ENCODE data around the gene OTOGL.

The OTOGL gene

DNA sequence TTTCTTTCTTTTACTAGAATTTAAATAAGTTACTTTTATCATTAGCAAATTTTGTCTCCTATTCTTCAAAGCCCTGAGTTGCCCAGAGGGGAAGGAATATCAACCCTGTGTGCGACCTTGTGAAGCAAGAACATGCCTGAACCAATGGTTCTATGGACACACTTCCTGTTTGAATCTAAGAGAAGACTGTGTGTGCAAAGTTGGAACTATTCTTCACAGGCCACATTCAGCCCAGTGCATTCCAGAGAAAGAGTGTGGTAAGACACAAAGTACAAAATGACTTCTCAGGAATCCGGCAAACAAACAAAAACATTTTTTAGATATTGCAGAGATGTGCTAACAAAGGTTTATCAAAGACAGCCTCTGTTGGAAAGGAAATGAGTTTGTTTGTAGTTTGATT, 253.9 kb downstream of the OTOGL start:
- TF ChIP-seq, protein P1, sequence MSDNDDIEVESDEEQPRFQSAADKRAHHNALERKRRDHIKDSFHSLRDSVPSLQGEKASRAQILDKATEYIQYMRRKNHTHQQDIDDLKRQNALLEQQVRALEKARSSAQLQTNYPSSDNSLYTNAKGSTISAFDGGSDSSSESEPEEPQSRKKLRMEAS (IDR thresholded peaks at IDR 0.05; ENCODE audit: low read depth, low read length), result no peak
- TF ChIP-seq, protein P2, sequence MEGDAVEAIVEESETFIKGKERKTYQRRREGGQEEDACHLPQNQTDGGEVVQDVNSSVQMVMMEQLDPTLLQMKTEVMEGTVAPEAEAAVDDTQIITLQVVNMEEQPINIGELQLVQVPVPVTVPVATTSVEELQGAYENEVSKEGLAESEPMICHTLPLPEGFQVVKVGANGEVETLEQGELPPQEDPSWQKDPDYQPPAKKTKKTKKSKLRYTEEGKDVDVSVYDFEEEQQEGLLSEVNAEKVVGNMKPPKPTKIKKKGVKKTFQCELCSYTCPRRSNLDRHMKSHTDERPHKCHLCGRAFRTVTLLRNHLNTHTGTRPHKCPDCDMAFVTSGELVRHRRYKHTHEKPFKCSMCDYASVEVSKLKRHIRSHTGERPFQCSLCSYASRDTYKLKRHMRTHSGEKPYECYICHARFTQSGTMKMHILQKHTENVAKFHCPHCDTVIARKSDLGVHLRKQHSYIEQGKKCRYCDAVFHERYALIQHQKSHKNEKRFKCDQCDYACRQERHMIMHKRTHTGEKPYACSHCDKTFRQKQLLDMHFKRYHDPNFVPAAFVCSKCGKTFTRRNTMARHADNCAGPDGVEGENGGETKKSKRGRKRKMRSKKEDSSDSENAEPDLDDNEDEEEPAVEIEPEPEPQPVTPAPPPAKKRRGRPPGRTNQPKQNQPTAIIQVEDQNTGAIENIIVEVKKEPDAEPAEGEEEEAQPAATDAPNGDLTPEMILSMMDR (IDR thresholded peaks at IDR 0.05; ENCODE audit: low read depth, low read length), result no peak
- TF ChIP-seq POLR2A (IDR thresholded peaks at IDR 0.05; ENCODE audit: extremely low read depth, insufficient read length), result no peak
- TF ChIP-seq MYC (IDR thresholded peaks at IDR 0.05; ENCODE audit: low read depth, low read length), result no peak
- no peak for DNase-seq (ENCODE audit: low read depth)
- no peak overlapping the region for H3K4me3 ChIP-seq (ENCODE audit: low read depth, low read length)

DNA sequence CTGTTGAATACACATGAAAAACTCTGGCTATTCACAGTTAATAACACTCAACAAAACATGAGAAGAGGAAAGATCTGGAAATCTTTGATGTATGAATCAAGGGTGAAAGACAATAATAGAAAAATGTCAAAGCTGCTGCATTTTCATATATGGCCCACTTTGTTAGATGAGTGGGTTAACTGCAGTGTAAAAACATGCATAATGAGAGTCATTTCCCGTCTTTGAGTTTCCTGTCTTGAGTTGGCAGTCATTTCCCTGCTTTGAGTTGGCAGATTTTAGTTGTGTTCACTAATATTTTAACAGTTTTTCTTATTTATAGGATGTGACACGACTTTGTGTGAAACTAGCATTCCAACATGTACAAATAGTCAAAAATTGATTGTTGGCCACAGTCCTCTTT, 256.8 kb downstream of the OTOGL start:
- no peak overlapping the region for H3K4me3 ChIP-seq (ENCODE audit: low read depth, low read length)
- DNase-seq (ENCODE audit: low read depth), result no peak
- TF ChIP-seq POLR2A (IDR thresholded peaks at IDR 0.05; ENCODE audit: extremely low read depth, insufficient read length) (no peak), MYC (IDR thresholded peaks at IDR 0.05; ENCODE audit: low read depth, low read length) (no peak)
- TF ChIP-seq, protein P1 (IDR thresholded peaks at IDR 0.05; ENCODE audit: low read depth, low read length), result no peak
- TF ChIP-seq, protein P2 (IDR thresholded peaks at IDR 0.05; ENCODE audit: low read depth, low read length), result no peak

DNA sequence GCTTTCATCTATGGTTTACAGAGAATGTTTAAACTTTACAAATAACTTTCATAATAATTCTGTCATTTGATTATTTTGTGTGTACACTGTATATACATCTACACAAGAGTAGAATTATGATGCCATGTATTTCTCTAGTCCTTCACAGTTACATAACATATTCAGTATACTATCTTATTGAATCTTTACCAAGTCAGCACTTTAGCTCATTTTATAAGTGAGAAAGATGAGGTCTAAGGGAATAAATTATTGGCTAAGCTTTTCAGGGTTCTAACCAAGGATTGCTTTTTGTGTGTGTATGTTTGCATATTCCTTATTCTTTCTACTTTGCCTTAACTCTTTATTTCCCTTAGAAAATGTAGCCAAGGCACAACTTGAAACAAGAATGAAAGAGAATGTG, 260.4 kb downstream of the OTOGL start:
- TF ChIP-seq MYC (IDR thresholded peaks at IDR 0.05; ENCODE audit: low read depth, low read length), result no peak
- no peak for TF ChIP-seq POLR2A (IDR thresholded peaks at IDR 0.05; ENCODE audit: extremely low read depth, insufficient read length)
- TF ChIP-seq, protein P1 (IDR thresholded peaks at IDR 0.05; ENCODE audit: low read depth, low read length), result no peak
- TF ChIP-seq, protein P2 (IDR thresholded peaks at IDR 0.05; ENCODE audit: low read depth, low read length), result no peak
- no peak overlapping the region for H3K4me3 ChIP-seq (ENCODE audit: low read depth, low read length)
- DNase-seq (ENCODE audit: low read depth), result no peak

DNA sequence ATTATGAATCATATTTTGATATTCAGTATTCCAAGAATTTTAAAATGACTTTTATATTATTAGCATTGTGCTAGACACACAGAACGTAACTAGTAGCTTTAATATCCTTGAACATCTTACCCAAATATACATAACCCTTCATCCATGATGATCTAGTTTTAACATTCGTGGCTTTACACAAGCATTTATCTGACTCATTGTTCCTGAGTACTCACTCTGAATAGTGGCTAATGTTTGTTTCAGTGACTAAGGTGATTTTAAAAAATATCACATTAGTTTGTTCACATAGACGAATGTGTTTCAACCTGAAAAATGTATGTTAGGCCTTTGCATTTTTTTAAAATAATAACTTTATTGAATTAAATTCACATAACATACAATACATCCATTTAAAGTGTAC, 264.7 kb downstream of the OTOGL start:
- TF ChIP-seq MYC (IDR thresholded peaks at IDR 0.05; ENCODE audit: low read depth, low read length), result no peak
- TF ChIP-seq, protein P1 (IDR thresholded peaks at IDR 0.05; ENCODE audit: low read depth, low read length), result no peak
- TF ChIP-seq, protein P2 (IDR thresholded peaks at IDR 0.05; ENCODE audit: low read depth, low read length), result no peak
- no peak for TF ChIP-seq POLR2A (IDR thresholded peaks at IDR 0.05; ENCODE audit: extremely low read depth, insufficient read length)
- H3K4me3 ChIP-seq (ENCODE audit: low read depth, low read length), result no peak overlapping the region
- no peak for DNase-seq (ENCODE audit: low read depth)

DNA sequence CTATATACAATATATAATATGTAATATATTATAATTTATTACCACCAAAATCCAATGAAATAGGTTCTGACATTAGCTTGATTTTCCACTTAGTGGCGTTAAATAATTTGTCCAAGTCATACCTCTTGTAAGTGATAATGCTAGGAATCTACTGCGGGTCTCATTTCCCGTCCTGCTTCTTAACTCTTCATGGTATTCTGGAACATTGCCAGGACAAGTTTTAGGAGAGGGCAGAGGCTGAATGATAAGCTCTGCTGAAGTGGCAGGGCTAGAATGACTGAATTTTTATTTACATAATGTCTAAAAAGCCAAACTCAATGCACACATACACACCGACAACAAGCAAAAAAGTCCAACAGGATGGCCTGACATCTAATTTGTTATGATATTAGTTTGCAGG, 274.3 kb downstream of the OTOGL start:
- no peak for DNase-seq (ENCODE audit: low read depth)
- H3K4me3 ChIP-seq (ENCODE audit: low read depth, low read length), result no peak overlapping the region
- TF ChIP-seq, protein P1 (IDR thresholded peaks at IDR 0.05; ENCODE audit: low read depth, low read length), result no peak
- TF ChIP-seq MYC (IDR thresholded peaks at IDR 0.05; ENCODE audit: low read depth, low read length), result no peak
- TF ChIP-seq, protein P2 (IDR thresholded peaks at IDR 0.05; ENCODE audit: low read depth, low read length), result no peak
- TF ChIP-seq POLR2A (IDR thresholded peaks at IDR 0.05; ENCODE audit: extremely low read depth, insufficient read length), result no peak

DNA sequence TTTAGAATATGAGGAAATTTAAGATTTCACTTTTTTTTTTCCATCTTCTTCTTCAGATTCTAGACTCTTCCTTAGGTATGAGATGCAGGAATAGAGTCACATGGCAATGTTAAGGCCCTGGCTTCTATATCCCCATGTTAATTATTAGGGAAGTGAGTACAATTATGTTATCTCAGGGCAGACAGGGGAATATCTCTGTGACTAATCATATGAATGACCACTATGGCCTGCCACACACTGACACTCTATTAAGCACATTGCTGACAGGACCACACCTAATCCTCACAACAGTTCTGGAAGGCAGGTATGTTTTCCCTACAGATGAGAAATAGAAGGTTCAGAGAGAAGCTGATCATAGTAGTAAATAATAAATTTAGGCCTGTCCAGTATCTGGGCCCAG, 275.3 kb downstream of the OTOGL start:
- TF ChIP-seq POLR2A (IDR thresholded peaks at IDR 0.05; ENCODE audit: extremely low read depth, insufficient read length), result no peak
- TF ChIP-seq, protein P2 (IDR thresholded peaks at IDR 0.05; ENCODE audit: low read depth, low read length), result no peak
- TF ChIP-seq MYC (IDR thresholded peaks at IDR 0.05; ENCODE audit: low read depth, low read length), result no peak
- TF ChIP-seq, protein P1 (IDR thresholded peaks at IDR 0.05; ENCODE audit: low read depth, low read length), result no peak
- no peak overlapping the region for H3K4me3 ChIP-seq (ENCODE audit: low read depth, low read length)
- DNase-seq (ENCODE audit: low read depth), result no peak
